Bone marrow (tissue), 2 donors: ENCODE data around the gene ARPC2.
"Not testable (repeated sequence)": the region's sequence is repeated elsewhere in the genome, so short reads cannot be mapped to it uniquely, and the experiment has no call there.

Experiments
- DNase-seq, 2 donors: peaks; one replicate each; lab custom pipeline; 2025; lab: John Stamatoyannopoulos, UW

ARPC2 gene

DNA sequence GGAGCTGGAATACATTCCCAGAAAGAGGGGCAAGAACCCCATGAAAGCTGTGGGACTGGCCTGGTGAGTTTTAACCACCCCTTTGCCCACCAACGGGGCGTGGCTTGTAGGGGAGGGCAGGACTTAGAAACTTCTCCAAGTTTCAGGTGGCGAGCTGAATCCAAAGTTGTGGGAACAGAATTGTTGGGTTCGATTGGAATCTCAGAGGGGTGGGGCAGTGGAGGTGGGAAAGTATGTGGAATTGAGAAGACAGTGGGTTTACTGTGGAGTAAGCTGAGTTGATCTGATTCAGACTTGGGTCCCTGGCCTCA, 54.5 kb downstream of the ARPC2 start:
- no peak for DNase-seq

DNA sequence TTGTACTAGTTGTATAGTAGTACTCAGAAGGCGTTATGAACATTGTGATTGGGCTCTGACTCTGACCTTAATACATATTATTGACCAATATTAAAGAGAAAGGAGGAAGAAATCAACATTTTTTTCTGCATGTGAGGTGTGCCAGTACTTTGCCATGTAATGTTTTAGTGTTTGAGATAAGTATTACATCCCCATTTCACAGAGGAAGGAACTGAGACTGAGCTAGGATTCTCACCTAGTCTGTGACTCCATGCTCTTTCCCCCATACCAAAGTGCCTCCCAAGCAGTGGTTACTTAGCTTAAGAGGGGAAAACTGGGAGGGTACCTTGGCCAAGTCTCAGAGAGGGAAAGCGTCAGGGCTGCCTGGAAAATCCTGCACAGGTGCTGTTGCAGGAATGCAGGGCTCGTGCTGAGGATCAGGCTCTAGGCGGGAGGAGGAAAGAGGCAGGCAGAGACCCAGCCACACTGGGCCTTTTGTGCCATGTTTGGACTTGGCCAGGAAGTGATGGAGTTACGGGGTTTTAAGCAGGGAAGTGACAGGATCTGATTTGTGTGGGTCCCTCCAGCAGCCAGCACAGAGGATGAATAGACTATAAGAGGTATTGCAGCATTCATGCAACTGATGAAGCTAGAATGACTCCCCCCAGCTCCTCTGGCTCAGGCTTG, 55.0 kb downstream of the ARPC2 start:
- no peak for DNase-seq

DNA sequence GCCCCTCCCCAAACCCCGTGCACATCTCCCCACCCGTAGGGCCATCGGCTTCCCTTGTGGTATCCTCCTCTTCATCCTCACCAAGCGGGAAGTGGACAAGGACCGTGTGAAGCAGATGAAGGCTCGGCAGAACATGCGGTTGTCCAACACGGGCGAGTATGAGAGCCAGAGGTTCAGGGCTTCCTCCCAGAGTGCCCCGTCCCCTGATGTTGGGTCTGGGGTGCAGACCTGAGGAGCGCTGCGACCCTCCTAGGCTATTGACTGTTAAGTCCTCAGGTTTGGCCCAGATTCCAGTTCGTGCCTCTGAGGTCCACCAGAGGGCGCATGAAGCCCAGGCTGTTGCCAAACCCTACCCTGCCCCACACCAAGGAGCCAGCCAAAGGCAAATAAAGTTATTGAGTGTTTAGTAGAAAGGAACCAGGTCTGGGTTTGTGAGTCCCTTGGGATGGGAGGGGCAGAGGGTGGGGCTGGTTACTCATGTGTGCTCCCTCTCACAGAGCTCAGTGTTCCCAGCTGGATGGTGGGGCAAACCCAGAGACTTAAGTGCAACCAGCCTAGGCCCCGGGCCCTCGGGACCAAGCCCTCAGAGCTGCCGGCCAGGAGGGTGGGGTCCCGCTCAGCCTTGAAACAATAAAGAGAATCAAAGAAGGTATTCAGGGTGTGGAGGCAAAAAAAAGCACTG, 55.7 kb downstream of the ARPC2 start:
- DNase-seq = peak; percentile 53 to 71

DNA sequence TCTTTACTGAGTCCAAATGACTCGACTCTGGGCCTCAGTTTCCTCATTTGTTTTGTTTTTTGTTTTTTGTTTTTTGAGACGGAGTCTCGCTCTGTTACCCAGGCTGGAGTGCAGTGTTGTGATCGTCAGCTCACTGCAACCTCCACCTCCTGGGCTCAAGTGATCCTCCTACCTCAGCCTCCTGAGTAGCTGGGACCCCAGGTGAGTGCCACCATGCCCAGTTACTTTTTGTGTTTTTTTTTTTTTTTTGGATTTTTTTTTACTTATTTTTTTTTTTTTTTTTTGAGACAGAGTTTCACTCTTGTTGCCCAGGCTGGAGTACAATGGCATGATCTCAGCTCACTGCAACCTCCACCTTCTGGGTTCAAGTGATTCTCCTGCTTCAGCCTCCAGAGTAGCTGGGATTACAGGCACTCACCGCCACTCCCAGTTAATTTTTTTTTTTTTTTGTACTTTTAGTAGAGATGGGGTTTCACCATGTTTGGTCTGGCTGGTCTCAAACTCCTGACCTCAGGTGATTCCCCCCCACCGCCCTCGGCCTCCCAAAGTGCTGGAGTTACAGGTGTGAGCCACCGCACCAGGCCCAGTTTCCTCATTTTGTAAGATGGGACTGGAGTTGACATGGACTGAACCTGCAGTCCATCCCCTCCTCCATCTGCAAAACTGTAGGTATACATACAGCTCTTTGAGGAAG, 56.4 kb downstream of the ARPC2 start:
- not testable (repeated sequence) for DNase-seq

DNA sequence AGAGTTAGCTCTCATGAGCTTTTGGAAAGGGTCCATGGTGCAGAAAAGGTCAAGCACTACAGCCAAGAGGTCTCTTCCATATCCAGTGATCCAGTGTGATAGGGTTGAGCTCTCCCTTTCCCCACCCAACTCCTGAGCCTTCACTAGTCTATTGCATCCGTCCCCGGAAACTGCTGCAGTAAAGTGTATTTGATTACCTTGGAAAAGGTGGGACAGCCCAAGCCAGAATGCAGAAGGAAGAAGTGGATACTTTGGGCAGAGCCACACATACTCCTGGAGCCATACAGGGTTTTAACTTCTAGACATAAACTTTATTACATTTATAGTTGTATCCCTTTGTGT, 56.9 kb downstream of the ARPC2 start:
- DNase-seq = no peak

DNA sequence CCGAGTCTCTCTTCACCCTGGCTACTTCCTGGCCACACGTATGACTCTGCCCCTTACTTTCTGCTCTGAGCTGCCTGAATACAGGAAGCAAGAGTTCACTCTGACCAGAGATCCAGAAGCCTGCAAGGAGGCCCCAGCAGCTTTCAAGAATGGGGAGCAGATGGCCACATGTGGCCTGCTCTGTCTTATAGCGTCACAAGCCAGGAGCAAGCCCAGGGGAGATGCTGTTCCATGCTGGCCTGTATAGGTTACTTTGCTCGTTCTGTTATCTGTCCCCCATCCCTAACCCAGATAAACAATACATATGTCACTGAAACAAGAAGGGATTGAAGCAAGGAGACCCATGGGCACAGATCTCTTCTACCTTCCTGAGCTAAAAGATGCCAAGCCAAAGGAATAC, 57.6 kb downstream of the ARPC2 start:
- DNase-seq = no peak

DNA sequence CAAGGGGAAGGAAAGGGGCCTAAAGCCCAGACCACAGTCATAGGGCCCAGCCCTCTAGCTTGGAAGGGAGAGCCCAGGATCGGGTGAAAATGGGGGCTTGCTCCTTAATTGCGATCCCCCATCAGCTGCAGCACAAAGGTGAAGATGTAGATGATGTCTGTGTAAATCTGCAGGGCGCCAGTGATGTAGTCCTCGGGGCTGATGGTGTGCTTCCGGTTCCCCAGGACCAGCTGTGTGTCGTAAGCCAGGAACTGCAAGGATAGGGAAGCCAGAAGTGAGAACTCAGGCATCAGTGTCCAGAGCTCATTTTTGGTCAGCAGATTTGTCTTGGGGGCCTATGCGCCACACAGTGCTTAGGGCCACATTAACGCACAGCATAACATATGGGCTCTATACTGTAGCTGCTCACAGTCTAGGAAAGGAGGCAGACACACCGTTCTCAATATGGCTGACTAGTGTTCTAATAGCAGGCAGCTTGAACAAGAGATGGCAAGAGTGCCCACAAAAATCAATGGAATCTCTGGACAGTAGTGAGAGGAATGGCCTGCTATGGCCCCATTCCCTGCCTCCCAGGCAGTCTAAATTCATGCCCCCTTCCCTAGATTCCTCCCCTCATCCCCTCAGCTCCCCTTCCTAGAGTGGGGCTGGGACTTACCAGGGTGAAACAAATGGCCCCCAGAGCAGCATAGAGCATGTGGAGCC, 58.5 kb downstream of the ARPC2 start:
- DNase-seq = no peak

DNA sequence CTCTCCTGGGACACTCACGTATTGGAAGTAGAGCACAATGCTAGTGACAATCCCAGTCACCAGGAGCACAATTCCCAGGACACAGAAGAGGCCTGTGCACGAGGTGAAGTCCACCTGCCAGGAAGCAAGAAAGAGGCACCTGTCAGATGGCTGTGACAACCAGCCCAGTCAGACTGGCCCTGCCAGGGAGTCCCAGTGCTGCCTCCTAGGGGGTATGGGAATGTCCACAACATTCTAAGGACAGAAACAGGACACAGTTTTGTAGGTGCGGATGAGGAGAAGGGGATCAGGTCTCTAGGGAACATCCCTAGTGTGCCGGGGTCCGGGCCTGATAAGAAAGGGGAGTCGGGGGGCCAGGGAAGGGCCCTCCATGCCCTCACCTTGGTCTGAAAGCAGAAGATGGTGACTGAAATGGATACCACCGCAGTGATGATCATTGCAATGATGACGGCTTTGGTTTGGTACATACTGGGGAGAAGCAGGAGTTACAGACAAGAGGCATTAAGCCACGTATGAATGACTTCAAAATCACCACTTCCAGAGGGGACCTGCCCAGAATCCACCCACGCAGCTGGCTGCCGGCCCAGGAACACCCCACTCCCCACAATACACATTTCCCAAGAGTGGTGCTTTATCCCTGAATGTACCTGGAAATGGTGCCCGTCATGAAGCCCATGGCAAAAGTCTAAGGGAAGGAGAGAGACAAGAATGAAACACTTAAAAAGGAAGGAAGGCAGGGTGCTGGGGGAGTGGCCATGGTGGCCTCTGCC, 60.2 kb downstream of the ARPC2 start:
- DNase-seq = no peak

DNA sequence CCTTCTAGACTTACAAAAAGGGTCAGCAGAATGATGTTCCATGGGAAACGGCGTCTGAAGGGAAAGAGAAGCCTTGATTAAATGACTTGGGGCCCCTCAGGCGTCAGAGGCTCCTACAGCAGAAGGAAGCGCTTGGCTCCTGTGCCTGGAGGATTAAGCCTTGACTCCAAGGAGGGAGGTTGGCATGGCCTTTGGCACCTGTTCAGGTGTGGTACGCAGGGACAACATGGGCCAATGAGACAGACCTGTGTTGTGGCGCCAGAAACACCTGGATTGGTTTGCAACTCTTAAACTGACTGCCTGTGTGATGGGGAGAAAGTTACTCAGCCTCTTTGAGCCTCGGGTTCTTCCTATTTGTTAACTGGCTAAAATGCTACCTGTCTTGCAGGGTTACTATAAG, 60.9 kb downstream of the ARPC2 start:
- no peak for DNase-seq

DNA sequence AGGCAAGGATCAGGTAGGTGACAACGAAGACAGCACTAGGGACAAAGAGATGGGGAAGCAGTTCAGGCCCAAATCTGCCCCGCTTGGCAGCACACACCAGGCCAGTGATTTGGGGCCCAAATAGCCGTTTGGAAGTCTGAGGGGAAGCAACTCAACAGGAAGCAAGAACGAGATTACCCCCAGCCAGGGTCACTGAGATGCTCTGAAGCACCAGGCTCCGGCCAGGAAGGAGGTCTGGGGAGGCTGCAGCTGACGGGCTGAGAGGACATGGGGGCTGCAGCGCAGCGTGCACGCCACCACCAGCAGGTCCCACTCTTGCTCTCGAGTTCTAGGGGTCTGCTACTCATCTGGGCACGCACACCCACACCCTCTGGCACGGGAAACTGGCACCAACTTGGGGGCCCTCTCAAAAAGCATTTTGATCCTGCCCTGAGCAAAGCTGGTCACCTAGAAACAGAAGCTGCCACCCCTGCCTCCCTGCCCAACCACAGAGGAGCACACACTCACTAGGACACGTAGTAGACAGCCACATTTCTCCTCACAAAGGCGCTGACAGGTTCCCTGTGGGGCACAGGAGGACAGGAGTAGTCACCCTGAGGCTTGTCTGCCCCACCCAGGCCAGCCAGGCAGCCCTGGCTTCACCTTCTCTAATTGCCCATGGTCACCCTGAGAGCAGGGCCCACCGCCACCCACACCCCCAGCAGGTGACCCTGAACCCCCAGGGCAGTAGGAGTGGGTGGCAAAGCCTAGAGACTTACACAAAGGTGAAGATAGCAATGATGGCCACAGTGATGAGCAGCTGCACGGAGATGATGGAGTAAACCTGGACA, 61.8 kb downstream of the ARPC2 start:
- no peak for DNase-seq

DNA sequence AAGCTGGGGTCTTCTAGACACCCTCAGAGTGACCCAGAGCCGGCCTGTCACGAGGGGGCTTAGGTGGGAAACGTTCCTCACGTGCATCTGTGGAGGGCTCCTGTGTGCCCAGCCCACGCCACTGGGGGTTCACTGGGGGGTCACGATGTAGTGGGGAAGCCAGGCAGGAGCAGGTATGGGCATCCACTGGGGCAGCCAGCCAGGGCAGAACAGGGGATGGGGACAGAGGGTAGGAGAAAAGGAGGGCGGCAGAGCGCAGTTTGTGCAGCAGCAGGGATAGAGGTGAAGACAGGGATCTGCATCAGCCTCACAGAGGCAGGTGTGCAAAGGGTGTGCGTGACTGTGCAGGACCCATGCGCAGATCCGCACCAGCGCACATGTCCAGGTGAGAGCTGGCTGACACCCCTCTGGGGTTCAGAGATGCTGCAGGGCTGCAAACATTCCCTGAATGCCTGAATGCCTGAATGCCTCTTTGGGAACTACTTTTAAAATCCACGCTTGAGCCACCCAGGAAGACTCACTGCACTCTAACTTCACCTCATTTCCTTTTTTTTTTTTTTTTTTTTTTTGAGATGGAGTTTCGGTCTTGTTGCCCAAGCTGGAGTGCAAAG, 63.4 kb downstream of the ARPC2 start:
- no peak for DNase-seq

DNA sequence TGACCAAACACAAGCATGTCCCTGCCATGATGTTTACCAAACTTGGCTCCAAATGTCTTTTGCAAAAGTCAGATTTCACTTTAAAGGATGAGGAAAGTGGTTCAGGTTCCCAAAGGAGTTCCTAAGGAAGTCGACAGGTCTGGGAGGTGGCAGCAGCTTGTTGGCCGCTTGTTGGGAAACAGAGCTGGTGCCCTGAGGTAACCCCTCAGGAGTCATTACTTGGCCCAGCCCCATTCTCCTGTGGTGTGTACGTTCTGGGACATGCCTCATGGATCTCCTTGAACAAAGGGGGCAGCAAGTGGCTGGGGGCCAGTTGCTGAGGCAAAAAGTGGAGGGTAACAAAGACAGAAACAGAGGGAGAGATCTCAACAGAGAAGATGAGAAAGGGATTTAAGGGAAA, 64.5 kb downstream of the ARPC2 start:
- DNase-seq = no peak

DNA sequence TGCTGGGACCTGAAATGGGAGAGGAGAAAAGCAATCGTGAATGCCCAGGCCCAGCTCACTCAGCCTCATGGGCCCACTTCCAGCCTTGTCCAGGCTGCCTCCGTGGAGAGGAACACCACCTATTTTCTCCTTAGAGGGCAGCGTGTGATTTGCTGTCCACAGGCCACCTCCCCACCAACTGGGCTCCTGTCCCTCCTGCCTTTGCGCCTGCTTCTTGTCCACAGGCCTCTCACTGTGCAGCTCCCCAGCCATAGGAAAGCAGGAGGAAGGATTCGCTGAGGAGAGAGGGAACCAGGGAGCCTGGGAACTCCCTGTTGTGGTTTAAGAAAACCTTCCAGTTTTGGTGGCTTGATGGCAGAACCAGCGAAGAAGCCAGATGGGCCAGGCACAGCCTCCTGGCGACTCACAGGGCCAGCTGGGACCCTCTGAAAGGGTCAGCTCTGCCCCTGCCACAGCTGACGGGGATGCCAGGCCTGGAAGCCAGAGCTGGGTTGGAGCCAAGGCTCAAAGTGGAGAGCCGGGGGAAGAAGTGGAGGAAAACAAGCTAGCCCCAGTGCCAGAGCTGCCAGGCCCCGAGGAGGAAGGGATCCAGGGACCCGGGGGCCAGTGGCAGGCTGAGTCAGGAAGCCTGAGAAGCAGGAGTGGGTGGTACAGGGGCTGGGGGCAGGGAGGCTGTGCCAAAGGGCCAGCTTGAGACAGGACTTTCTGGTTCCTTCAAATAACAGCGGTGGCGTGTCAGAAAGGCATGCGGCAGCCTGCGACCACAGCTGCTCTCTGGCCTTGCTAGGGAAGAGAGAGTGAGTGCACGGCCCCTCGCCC, 65.4 kb downstream of the ARPC2 start:
- no peak for DNase-seq

DNA sequence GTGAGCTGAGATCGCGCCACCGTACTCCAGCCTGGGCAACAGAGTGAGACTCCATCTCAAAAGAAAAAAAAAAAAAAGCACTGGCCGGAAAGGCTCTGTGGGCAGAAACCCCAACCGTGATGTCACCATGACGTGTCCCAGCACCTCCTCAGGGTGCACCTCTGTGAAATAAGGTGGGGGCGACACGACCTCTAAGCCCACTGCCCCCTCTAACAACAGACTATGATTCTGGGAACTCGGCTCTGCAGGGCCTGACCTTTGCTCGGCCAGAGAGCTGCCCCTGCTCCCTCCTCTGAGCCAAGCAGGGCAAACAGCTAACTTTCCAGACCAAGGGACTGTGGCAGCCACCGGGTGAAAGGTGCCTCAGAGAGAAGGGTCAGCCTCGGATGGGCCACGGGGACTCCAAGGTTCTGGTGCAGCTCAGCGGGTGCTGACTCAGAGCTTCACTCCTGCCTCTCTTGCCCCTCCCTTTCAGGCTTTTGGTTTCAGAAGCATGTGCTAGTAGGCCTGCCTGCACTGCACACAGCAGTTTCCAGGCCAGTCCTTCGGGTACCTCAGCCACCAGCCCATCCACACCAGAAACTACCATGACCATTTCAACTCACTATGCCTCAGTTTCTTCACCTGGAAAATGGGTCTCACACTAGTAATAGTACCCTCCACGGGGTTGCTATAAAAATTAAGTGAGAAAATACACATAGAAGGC, 67.3 kb downstream of the ARPC2 start:
- DNase-seq = no peak

DNA sequence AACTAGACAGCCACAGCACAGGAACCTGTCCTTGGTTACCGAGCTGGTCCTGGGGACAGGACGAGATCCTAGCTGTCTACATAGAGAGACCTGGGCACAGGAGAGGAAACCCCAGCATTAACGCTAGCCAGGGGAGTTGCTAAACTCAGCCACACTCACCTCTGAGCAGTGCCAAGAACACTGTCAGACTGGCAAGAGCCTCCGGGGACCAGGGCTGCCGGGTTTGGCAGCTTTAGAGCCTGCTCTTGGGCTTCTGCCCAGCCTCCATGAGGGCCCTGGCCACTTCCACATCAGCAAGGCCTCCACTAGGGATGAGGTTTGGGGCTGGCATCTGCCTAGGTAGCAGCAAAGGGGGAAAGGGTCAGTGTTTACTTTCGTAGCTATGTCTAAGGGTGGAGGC, 68.6 kb downstream of the ARPC2 start:
- DNase-seq = no peak

DNA sequence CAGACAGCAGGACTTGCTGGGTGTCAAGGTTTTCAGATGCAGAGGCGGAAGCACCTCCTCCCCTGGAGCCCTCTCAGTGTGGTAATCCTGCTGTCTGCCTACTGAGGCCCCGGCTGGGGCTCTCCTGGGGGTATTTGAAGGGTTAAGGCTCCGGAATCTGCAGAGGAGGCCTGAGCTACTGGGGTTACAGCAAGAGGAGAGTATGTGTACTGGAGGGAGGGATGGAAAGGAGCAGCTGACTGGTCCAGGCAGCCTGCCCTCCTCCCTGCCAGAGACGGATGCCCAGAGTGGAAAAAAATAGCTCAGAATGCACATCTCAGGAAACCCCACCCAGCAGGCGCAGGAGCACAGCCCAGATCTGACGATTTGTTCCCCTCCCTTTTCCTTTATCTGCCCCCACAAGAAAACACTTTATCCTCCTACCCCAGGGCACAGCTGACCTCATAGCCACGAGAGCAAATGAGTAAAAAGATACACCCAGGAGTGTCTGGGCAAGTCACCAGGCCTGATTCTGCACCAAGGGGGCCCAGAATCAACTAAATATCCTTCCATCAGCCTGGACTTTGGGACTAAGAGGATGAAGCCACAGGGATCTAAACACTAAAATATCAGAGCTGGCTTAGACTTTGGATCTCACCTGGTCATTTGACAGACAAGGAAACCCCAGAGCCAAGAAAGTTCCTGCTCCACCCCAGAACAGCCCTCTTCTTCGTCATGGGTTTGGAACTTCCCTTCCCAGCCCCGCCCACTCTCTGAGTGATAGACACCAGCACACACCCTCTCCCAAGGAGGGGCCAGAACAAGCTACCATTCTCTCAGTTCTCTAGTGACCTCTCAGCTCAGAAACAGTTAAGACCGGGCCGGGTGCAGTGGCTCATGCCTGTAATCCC, 69.8 kb downstream of the ARPC2 start:
- peak; percentile 74 to 97 for DNase-seq

DNA sequence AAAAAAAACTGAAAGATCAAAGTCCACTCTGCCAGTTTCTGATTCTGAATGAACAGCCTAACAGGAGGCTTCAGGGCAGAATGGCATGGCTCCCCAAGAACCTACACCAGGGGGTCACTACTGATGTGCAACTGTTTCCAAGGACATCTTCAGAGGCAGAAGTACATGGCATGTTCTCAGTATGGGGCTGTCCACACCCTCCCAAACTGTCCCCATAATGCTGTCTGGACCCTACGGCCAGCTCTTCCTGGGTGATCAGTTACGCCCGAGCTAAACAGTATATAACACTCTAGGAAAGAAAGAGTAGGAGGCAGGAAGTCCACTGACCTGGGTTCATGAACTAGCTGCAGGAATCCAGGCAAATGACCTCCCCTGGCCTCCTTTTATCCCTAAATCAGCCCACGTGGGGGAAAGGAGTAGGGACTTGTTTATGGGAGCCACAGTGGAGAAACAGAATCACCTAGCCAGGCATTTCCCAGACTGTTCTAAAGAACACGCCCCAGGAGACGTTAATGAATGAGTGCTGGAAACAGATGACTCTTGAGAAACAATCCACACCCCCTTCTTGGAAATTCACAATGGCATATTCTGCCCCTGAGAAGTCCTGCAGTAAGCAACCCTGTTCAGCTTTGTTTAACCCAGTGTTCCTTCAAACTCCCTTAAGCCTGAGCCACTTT, 72.8 kb downstream of the ARPC2 start:
- DNase-seq = no peak
